HS-27A (cell line): ENCODE results near the gene RPUSD2.

ENCODE experiments used
- DNase-seq: peaks from one replicate; pipeline ENCODE4 v3.0.0-alpha.2; 2012; ENCODE audit warnings: low read depth, missing footprints

The RPUSD2 gene

DNA sequence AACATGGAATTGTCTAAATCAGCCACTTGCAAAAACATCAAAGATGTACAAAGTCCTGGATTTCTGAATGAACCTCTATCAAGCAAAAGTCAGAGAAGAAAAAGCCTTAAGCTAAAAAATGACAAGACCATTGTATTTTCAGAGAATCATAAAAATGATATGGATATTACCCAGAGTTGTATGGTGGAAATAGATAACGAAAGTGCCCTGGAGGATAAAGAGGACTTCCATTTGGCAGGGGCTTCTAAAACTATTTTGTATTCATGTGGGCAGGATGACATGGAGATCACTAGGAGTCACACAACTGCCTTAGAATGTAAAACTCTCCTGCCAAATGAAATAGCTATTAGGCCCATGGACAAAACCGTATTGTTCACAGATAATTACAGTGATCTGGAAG lies 54.3 kb downstream of the RPUSD2 start:
- no peak for DNase-seq
